Muscle of back (tissue), 13 donors: Measurements from ENCODE around the gene TRIM23. TPM values are rescaled to one million over a fixed set of nuclear protein-coding genes. Genes with fewer than 3 reads are reported as not detected.
A peak's percentile ranks its signal among the peaks of the same experiment; 100 is the strongest.
"Not testable (repeated sequence)": the region's sequence is repeated elsewhere in the genome, so short reads cannot be mapped to it uniquely, and the experiment has no call there.

Experiments
- DNase-seq, 3 donors: peaks; one replicate each; pipeline versions ENCODE4 v3.0.0 to v3.0.0-alpha.2; 2013
- long read RNA-seq, 9 donors: transcript quantifications; one replicate each; lab custom pipeline, GENCODE V29; 2026
- polyA plus RNA-seq, 10 donors: library from polyadenylated mRNA; unstranded; fragments of 120-200 nt; gene quantifications; one replicate each; pipeline ENCODE4 v1.2.1, GENCODE V29; 2013; ENCODE audit not compliant: insufficient read length in 10 of 10

The TRIM23 gene
- 10 to 100 TPM; 16.5 to 23.3 (median 19.4) TPM for polyA plus RNA-seq
- long read RNA-seq, donor 1, full-length matches to known transcripts: 5 of 5 reads
- long read RNA-seq, donor 1, partial matches to known transcripts: 0 of 5 reads
- long read RNA-seq, donor 1, other reads (novel, unspliced or antisense): 0 of 5 reads
- long read RNA-seq, donor 2, full-length matches to known transcripts: 10 of 10 reads
- long read RNA-seq, donor 2, partial matches to known transcripts: 0 of 10 reads
- long read RNA-seq, donor 2, other reads (novel, unspliced or antisense): 0 of 10 reads
- long read RNA-seq, donor 3: 0 reads
- long read RNA-seq, donor 4, full-length matches to known transcripts: 5 of 5 reads
- long read RNA-seq, donor 4, partial matches to known transcripts: 0 of 5 reads
- long read RNA-seq, donor 4, other reads (novel, unspliced or antisense): 0 of 5 reads
- long read RNA-seq, donor 5, full-length matches to known transcripts: 2 of 2 reads
- long read RNA-seq, donor 5, partial matches to known transcripts: 0 of 2 reads
- long read RNA-seq, donor 5, other reads (novel, unspliced or antisense): 0 of 2 reads
- long read RNA-seq, donor 6, full-length matches to known transcripts: 9 of 9 reads
- long read RNA-seq, donor 6, partial matches to known transcripts: 0 of 9 reads
- long read RNA-seq, donor 6, other reads (novel, unspliced or antisense): 0 of 9 reads
- long read RNA-seq, donor 7, full-length matches to known transcripts: 2 of 2 reads
- long read RNA-seq, donor 7, partial matches to known transcripts: 0 of 2 reads
- long read RNA-seq, donor 7, other reads (novel, unspliced or antisense): 0 of 2 reads
- long read RNA-seq, donor 8, full-length matches to known transcripts: 2 of 2 reads
- long read RNA-seq, donor 8, partial matches to known transcripts: 0 of 2 reads
- long read RNA-seq, donor 8, other reads (novel, unspliced or antisense): 0 of 2 reads
- long read RNA-seq, donor 9: 0 reads

DNA sequence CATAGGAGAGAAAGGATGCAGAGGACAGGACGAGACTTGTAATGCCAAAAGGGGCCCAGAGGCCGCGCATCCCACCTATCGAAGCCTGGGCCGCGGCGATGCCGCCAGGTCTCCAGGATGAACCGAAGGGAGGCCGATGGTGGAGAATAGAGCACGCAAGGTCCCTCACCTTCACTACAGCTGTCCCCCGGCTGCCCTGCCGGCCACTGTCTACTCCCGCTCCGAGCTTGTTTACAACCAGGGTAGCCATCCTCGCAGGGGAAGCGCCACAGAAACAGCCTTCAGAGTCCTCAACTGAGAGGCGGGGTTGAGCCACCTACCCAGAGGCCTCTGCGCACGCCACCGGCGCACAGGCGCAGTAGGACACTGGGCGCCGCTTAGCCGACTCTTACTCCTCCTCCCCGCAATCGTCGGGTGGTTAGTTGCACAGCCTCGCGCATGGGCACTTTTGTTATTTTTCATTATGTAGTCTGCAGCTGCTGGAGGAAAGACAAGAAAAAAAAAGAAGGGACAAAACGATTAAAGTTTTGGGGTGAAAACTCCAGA is at the start of gene TRIM23:
Gene TRIM23, minus strand, starts transcription at position 309 of the 546 bp plus-strand sequence. Its CDS starts 59 bp downstream, at position 250.
- DNase-seq: peak; percentile 95 to 98 (median 96)

DNA sequence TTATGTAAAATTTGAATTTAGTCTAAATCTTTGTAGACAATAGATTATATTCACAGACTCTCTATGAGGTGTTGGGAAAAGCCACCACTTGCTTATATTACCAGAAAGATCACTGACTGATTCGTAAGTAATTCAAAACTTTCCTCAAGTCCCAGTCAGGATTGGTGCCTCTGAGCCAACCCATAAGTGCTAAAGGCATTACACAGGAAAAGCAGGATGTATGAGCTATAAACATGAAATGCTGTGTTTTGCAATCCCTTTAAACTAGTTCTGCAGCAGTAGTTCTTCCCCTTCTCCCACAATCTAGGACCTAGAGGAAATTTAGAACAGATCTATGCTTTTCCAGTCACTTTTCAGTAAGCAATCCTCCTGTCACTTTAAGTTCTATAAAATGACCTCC is 48.7 kb upstream of the TRIM23 start:
- peak in 1 of 3 donors; percentile 4 for DNase-seq

GRCh38 chr5:65668696-65669095 is 44.6 kb upstream of the TRIM23 start:
- DNase-seq: no peak

GRCh38 chr5:65663804-65664521 is 39.8 kb upstream of the TRIM23 start:
- DNase-seq: peak; percentile 2 to 18 (median 4)

DNA sequence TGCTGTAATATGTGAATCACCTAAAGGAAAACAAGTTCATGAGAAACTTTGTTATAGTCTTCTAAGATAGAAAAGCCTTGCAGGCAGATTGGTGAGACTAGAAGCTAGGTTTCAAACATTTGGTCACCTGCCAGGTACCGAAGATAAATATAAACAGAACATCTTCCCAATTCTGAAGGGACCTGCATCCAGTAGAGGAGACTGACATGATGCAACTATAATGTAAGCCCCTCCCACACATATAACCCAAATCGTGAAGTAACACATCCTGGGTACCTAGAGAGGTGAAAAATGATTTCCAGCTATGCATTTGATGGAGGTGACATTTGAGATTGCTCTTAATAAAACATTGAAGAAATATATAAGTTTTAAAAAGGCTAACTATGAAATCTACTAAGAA is 30.6 kb upstream of the TRIM23 start:
- DNase-seq: no peak

GRCh38 chr5:65651144-65651543 is 27.0 kb upstream of the TRIM23 start:
- no peak for DNase-seq

DNA sequence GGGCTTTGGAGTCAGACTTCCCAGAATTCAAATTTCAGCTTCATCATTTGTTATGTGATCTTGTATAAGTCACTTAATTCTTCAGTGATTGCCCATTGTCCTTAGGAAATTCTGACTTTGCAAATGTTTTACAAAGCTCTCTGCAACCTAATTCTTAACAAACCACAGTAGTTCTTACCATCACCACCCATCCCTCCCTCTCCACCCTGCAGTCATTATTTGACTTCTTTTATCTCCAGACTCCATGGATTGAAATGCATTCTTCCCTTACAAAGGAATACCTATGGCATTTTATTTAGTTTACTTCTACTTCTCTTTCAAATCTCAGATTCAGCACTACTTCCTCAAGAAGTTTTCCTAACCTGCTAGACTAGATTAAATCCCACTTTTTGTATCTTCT is 23.8 kb upstream of the TRIM23 start:
- no peak for DNase-seq

GRCh38 chr5:65646938-65647337 is 22.8 kb upstream of the TRIM23 start:
- DNase-seq: no peak

GRCh38 chr5:65640240-65640639 is 16.1 kb upstream of the TRIM23 start:
- DNase-seq: no peak

GRCh38 chr5:65630981-65631380 is 6.8 kb upstream of the TRIM23 start:
- DNase-seq: no peak

DNA sequence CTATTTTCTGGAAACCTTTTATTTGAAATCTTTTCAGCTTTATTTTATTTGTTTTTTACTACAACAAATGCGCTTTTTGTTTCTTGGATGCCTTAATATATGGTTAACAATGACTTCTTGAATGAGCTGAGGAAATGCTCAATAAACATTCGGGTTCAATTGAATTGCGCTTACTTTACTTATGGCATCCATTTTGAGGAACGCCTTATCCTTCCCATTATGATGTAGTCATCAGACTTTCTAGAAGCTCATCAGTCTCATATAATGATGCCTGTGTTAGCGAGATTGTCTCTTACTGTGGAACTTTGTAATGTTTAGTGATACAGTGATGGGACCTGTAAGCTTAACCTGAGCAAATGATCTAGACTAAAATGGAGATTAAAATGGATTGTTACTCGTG is 1.6 kb upstream of the TRIM23 start:
- DNase-seq: peak in 1 of 3 donors; percentile 5

GRCh38 chr5:65624571-65625555 is 730 bp upstream of the TRIM23 start, which contains the start of the genes SHLD3 and TRAPPC13:
Gene SHLD3, plus strand, starts transcription at chr5:65625027. Its CDS starts 4,561 bp downstream, at chr5:65629588.
Gene TRAPPC13, plus strand, starts transcription at chr5:65625027. Its CDS starts 34 bp downstream, at chr5:65625061.
- peak; percentile 90 to 97 (median 93) for DNase-seq

DNA sequence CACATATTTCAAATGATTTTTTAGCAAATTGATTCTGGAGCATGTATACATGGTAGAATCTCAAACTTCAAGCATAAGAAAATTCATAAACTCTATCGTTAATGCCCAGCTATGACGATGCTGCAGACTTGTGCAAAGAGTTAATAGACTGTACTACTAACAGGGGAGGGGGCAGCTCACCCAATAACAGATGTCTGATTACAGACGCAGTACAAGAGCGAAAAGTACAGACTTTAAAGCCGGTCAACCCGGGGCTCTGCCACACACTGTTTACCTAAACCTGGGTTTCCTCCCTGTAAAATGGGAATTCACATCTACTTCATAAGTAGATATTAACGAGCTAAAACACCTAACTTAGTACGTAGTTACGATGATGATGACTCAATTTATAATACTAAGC is 651 bp downstream of the TRIM23 start:
- DNase-seq: no peak

DNA sequence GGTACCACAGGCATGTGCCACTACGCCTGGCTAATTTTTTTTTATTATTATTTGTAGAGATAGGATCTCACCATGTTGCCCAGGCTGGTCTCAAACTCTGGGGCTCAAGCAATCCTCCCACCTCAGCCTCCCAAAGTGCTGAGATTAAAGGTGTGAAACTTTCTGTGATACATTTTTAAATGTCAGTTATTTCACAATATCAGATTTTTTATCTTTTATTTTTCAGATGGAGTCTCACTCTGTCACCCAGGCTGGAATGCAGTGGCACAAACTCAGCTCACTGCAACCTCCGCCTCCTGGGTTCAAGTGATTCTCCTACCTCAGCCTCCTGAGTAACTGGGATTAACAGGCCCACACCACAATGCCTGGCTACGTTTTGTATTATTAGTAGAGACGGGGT is 2.2 kb downstream of the TRIM23 start:
- DNase-seq: not testable (repeated sequence)

DNA sequence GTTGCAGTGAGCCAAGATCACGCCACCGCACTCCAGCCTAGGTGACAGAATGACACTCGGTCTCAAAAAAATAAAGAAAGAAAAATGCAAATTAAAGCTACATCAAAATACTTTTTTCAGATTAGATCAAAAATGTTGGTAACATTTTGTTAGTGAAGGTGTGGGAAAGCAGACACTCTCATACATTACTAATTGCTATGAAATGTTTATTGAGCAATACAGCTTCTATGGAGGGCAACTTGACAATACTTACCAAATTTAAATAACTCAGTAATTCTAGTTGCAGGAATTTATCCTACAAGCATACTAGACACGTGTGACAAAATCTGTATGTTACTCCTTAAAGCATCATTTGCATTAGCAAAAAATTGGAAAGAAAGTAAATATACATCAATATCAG is 4.1 kb downstream of the TRIM23 start:
- DNase-seq: no peak

GRCh38 chr5:65612298-65612907 is 11.7 kb downstream of the TRIM23 start:
- DNase-seq: no peak

DNA sequence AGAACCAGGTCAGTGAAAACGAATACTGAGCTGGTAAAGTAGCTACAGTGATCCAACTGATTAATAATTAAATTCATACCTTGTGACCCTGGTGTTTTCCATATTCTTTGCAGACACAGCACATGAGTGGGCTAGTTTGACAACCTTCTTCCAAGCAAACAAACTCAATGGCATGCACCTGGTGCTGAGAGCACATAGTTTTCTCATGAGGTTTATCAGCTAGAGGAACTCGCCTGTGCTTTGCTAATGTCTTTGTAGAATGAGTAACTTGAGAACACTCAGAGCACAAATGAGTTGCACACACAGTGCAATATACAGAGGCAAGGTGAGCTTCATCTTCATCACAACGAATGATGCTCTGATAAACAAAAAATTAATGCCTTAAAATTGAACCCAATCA is 12.6 kb downstream of the TRIM23 start:
- DNase-seq: no peak

DNA sequence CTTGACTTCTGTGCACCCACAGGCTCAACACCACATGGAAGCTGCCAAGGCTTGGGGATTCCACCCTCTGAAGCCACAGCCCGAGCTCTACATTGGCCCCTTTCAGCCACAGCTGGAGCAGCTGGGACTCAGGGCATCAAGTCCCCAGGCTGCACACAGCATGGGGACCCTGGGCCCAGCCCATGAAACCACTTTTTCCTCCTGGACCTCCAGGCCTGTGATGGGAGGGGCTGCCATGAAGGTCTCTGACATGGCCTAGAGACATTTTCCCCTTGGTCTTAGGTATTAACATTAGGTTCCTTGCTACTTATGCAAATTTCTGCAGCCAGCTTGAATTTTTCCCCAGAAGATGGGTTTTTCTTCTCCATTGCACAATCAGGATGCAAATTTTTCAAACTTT is 22.4 kb downstream of the TRIM23 start:
- DNase-seq: not testable (repeated sequence)

GRCh38 chr5:65588694-65589093 is 35.4 kb downstream of the TRIM23 start:
- no peak for DNase-seq

DNA sequence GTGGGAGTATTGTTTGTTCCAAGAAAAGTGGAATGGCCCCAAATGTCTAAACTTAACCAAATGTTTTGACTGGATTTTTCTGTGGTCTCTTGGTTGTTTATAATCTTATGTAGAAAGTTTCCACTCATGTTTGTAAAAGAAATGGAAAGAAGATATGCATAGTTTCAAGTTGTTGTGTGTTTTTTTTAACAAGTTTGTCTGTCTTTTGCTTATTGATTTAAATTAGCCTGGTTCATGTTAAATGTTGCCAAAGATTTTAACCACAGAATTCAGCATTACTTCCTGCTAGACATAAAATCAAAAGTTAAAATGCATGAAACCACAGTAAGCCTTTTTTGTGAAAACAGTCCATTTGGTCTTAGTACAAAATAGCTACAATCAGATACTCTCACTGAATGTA is 47.0 kb downstream of the TRIM23 start:
- DNase-seq: no peak
